Thymus (tissue), 11 donors: ENCODE data around the gene ITIH2. TPM values are rescaled to one million over a fixed set of nuclear protein-coding genes. Genes with fewer than 3 reads are reported as not detected.

Source experiments
- DNase-seq, 9 donors: peaks; one replicate each; pipeline ENCODE4 v3.0.0-alpha.2; 2013; ENCODE audit warnings: low spot score in 9 of 9, low read depth in 6 of 9, missing footprints in 1 of 9
- H3K27ac ChIP-seq, 2 donors: one replicate each; pipeline ENCODE4 v1.5.1; 2013; ENCODE audit warnings: control low read depth in 1 of 2, low read depth in 1 of 2, low read length in 1 of 2, mild to moderate bottlenecking in 1 of 2, moderate library complexity in 1 of 2
- H3K27me3 ChIP-seq, 2 donors: one replicate each; pipeline ENCODE4 v1.5.1; 2013; ENCODE audit warnings: low read length in 1 of 2; ENCODE audit not compliant: control insufficient read depth in 2 of 2, insufficient read depth in 1 of 2
- H3K36me3 ChIP-seq, 2 donors: one replicate each; pipeline ENCODE4 v1.5.1; 2013; ENCODE audit warnings: low read length in 1 of 2, mild to moderate bottlenecking in 1 of 2, moderate library complexity in 1 of 2; ENCODE audit not compliant: control insufficient read depth in 2 of 2, insufficient read depth in 2 of 2
- H3K4me1 ChIP-seq, 2 donors: one replicate each; pipeline ENCODE4 v1.5.1; 2013; ENCODE audit warnings: low read length in 2 of 2; ENCODE audit not compliant: control insufficient read depth in 2 of 2, insufficient read depth in 2 of 2
- H3K4me3 ChIP-seq, 2 donors: one replicate each; pipeline ENCODE4 v1.5.1; 2013; ENCODE audit warnings: low read length in 2 of 2, control low read depth in 1 of 2, mild to moderate bottlenecking in 1 of 2
- H3K9me3 ChIP-seq, 2 donors: one replicate each; pipeline ENCODE4 v1.5.1; 2013; ENCODE audit warnings: low read length in 1 of 2, mild to moderate bottlenecking in 1 of 2; ENCODE audit not compliant: control insufficient read depth in 2 of 2, insufficient read depth in 1 of 2
- WGBS: extraction: QIAGEN DNeasy Blood & Tissue Kit; methylation state at CpG from one replicate; pipeline ENCODE4 v1.1.7; 2013; 5-methylcytosine and 5-hydroxymethylcytosine counted together
- polyA plus RNA-seq: library from polyadenylated mRNA; stranded (reverse); fragments of 200-250 nt; gene quantifications from one replicate; pipeline ENCODE4 v1.2.3, GENCODE V29; 2013
- total RNA-seq: library from RNA; stranded (reverse); fragments of 120-200 nt; gene quantifications from one replicate; pipeline ENCODE4 v1.2.4, GENCODE V29; 2013
- donor health status: healthy.

The ITIH2 gene
- total and polyA plus RNA-seq, 2 donors, result 0.05 to 0.19 TPM

- no peak for DNase-seq
- H3K4me1 ChIP-seq, result no peaks in the 10 kb centered on the region
- no peak overlapping the region for H3K4me3 ChIP-seq
Measured at GRCh38 chr10:7795605-7796004, 92.5 kb downstream of the ITIH2 start.

GRCh38 chr10:7797582-7797981 is 94.5 kb downstream of the ITIH2 start:
- Histone ChIP-seq H3K27ac (no peak overlapping the region), H3K4me3 (no peak overlapping the region), H3K4me1 (no peaks in the 10 kb centered on the region), H3K36me3 (peaks cover 23 to 52% of the 10 kb centered on the region in 2 donors), H3K27me3 (no peaks in the 10 kb centered on the region), H3K9me3 (no peaks in the 10 kb centered on the region)
- 93% methylated on average over 6 of the region's 6 CpGs for WGBS
- DNase-seq, result no peak

More at GRCh38 chr10:7795605-7796004, 92.5 kb downstream of the ITIH2 start:
- 96% methylated on average over 4 of the region's 4 CpGs for WGBS
- H3K9me3 ChIP-seq, result no peaks in the 10 kb centered on the region
- peaks cover 22 to 42% of the 10 kb centered on the region in 2 donors for H3K36me3 ChIP-seq
- no peak overlapping the region for H3K27ac ChIP-seq
- no peaks in the 10 kb centered on the region for H3K27me3 ChIP-seq

Other genes starting within 250 kb of the ITIH2 start
- gene ITIH5, start 36.4 kb upstream of the ITIH2 start, total RNA-seq, result 1.2 TPM
- gene ITIH5, start 36.4 kb upstream of the ITIH2 start, polyA plus RNA-seq, result 1.8 TPM
- gene KIN, start 84.7 kb downstream of the ITIH2 start, total RNA-seq, result 16.1 TPM
- 28.6 TPM for gene KIN, start 84.7 kb downstream of the ITIH2 start, polyA plus RNA-seq
- gene ATP5F1C, start 84.9 kb downstream of the ITIH2 start, total RNA-seq, result 491 TPM
- gene ATP5F1C, start 84.9 kb downstream of the ITIH2 start, polyA plus RNA-seq, result 257 TPM
- gene TAF3, start 115.2 kb downstream of the ITIH2 start, total RNA-seq, result 2.2 TPM
- 5.7 TPM for gene TAF3, start 115.2 kb downstream of the ITIH2 start, polyA plus RNA-seq